ENCODE measurements around the gene PEAK1.

DNA sequence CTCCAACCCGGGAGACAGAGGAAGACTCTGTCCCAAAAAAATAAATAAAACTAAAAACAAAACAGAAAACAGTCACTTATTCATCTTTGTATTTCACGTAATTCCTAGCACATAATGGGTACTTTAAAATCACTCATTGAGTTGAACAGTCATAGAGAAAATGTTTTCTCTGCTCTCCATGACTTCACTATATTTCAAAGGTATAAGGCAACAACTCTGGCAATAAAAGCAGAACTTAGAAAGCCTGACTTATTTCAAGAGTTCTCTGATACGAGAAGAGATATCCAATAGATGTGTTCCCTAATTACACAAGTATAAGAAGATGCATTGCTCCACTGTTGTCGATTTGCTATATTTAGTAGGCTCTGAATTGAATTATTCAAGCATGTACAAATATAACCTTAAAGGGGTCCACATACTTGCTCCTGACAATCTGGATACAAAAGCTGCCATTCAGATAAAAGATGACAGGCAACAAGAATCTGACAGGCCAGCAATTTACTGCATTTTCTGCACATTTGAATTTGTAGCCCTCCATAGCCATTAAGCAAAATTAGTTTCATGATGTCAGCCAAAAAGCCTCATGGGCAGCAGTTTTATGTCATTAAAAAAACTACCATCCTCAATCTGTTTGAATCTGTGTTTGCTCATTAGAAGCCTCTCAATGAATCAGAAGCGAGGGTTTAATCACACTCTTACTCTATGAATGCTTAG, 47.9 kb downstream of the PEAK1 start:
- TF ChIP-seq RNF2 (IDR thresholded peaks at IDR 0.05) (no peak), TAF1 (IDR thresholded peaks at IDR 0.05; ENCODE audit: control insufficient read depth, extremely low read depth, insufficient read depth, low read length, severe bottlenecking) (no peak), USF1 (CRISPR knock-in tag; IDR thresholded peaks at IDR 0.05) (no peak), CCAR2 (IDR thresholded peaks at IDR 0.05; ENCODE audit: low read depth, low read length) (no peak), GATAD2A (IDR thresholded peaks at IDR 0.05) (no peak), POLR2A (conservative IDR thresholded peaks at IDR 0.05) (no peak), ZZZ3 (IDR thresholded peaks at IDR 0.05) (no peak), HMBOX1 (IDR thresholded peaks at IDR 0.05) (no peak), MYC (IDR thresholded peaks at IDR 0.05; ENCODE audit: low read depth, low read length) (no peak), MYC (CRISPR knock-in tag; IDR thresholded peaks at IDR 0.05; ENCODE audit: borderline replicate concordance, low read depth) (no peak), ZNF274 (IDR thresholded peaks at IDR 0.05; ENCODE audit: borderline replicate concordance, low read depth, low read length) (no peak)
- TF ChIP-seq, protein P1, sequence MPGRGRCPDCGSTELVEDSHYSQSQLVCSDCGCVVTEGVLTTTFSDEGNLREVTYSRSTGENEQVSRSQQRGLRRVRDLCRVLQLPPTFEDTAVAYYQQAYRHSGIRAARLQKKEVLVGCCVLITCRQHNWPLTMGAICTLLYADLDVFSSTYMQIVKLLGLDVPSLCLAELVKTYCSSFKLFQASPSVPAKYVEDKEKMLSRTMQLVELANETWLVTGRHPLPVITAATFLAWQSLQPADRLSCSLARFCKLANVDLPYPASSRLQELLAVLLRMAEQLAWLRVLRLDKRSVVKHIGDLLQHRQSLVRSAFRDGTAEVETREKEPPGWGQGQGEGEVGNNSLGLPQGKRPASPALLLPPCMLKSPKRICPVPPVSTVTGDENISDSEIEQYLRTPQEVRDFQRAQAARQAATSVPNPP (IDR thresholded peaks at IDR 0.05; ENCODE audit: borderline replicate concordance, insufficient read depth, insufficient read length), result no peak
- TF ChIP-seq, protein P2, sequence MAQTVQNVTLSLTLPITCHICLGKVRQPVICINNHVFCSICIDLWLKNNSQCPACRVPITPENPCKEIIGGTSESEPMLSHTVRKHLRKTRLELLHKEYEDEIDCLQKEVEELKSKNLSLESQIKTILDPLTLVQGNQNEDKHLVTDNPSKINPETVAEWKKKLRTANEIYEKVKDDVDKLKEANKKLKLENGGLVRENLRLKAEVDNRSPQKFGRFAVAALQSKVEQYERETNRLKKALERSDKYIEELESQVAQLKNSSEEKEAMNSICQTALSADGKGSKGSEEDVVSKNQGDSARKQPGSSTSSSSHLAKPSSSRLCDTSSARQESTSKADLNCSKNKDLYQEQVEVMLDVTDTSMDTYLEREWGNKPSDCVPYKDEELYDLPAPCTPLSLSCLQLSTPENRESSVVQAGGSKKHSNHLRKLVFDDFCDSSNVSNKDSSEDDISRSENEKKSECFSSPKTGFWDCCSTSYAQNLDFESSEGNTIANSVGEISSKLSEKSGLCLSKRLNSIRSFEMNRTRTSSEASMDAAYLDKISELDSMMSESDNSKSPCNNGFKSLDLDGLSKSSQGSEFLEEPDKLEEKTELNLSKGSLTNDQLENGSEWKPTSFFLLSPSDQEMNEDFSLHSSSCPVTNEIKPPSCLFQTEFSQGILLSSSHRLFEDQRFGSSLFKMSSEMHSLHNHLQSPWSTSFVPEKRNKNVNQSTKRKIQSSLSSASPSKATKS (CRISPR knock-in tag; IDR thresholded peaks at IDR 0.05), result no peak
- TF ChIP-seq, protein P3, sequence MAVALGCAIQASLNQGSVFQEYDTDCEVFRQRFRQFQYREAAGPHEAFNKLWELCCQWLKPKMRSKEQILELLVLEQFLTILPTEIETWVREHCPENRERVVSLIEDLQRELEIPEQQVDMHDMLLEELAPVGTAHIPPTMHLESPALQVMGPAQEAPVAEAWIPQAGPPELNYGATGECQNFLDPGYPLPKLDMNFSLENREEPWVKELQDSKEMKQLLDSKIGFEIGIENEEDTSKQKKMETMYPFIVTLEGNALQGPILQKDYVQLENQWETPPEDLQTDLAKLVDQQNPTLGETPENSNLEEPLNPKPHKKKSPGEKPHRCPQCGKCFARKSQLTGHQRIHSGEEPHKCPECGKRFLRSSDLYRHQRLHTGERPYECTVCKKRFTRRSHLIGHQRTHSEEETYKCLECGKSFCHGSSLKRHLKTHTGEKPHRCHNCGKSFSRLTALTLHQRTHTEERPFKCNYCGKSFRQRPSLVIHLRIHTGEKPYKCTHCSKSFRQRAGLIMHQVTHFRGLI (CRISPR knock-in tag; IDR thresholded peaks at IDR 0.05), result no peak

Data from K562 (cell line).